ENCODE results near the gene OR10X1. TPM values are rescaled to one million over a fixed set of nuclear protein-coding genes. Genes with fewer than 3 reads are reported as not detected.

OR10X1 gene
- total and polyA plus RNA-seq, 12 donors, result not detected

- no peak within 1 kb of the TSS for H3K4me3 ChIP-seq
- WGBS, 4 donors, result 60 to 83% (median 64%) methylated on average over 1 of the region's 1 CpG
- DNase-seq, result no peak
- H3K27ac ChIP-seq, result no peak within 1 kb of the TSS
- H3K9me3 ChIP-seq (replicated peaks in 1 of 3), result no peaks in the 10 kb centered on the region
- H3K4me1 ChIP-seq (replicated peaks in 1 of 2), result no peaks in the 10 kb centered on the region
- no peak for TF ChIP-seq POLR2A (IDR thresholded peaks at IDR 0.05)
- no peak for TF ChIP-seq CTCF (IDR thresholded peaks at IDR 0.05)
- no peaks in the 10 kb centered on the region for H3K36me3 ChIP-seq (replicated peaks in 1 of 2)
- no peaks in the 10 kb centered on the region for H3K27me3 ChIP-seq
- intact Hi-C loops (cut with DNase I), result no loop called here
Measured at GRCh38 chr1:158604968-158605367, 25.3 kb upstream of the OR10X1 start, which contains the start of gene OR10Z1. Gene OR10Z1 (plus strand): TSS chr1:158605268. CDS start chr1:158606439, 1,171 bp downstream.

GRCh38 chr1:158600735-158601134 lies 21.0 kb upstream of the OR10X1 start:
- no peak for DNase-seq
- H3K36me3 ChIP-seq (replicated peaks in 1 of 2), result no peaks in the 10 kb centered on the region

GRCh38 chr1:158586942-158587341 lies 7.2 kb upstream of the OR10X1 start:
- DNase-seq, result no peak
- no peaks in the 10 kb centered on the region for H3K9me3 ChIP-seq (replicated peaks in 1 of 3)
- no peak overlapping the region for H3K27ac ChIP-seq
- no peaks in the 10 kb centered on the region for H3K27me3 ChIP-seq
- no peaks in the 10 kb centered on the region for H3K4me1 ChIP-seq (replicated peaks in 1 of 2)
- TF ChIP-seq POLR2A (IDR thresholded peaks at IDR 0.05), result no peak
- no peak for TF ChIP-seq CTCF (IDR thresholded peaks at IDR 0.05)
- 72 to 92% (median 76%) methylated on average over 1 of the region's 1 CpG for WGBS, 4 donors
- no peak overlapping the region for H3K4me3 ChIP-seq
- H3K36me3 ChIP-seq (replicated peaks in 1 of 2), result no peaks in the 10 kb centered on the region
- intact Hi-C loops (cut with DNase I), result no loop called here

More at GRCh38 chr1:158600735-158601134, 21.0 kb upstream of the OR10X1 start:
- H3K4me1 ChIP-seq (replicated peaks in 1 of 2), result no peaks in the 10 kb centered on the region
- no peak overlapping the region for H3K27ac ChIP-seq
- TF ChIP-seq CTCF (IDR thresholded peaks at IDR 0.05), result no peak
- no peak for TF ChIP-seq POLR2A (IDR thresholded peaks at IDR 0.05)
- no peaks in the 10 kb centered on the region for H3K27me3 ChIP-seq
- no peak overlapping the region for H3K4me3 ChIP-seq
- H3K9me3 ChIP-seq (replicated peaks in 1 of 3), result peaks cover 0 to 5% (median 0%) of the 10 kb centered on the region in 3 donors
- 42 to 94% (median 91%) methylated on average over 2 of the region's 2 CpGs for WGBS, 4 donors
- intact Hi-C loops (cut with DNase I), result no loop called here

GRCh38 chr1:158583962-158584361 lies 4.3 kb upstream of the OR10X1 start:
- Histone ChIP-seq H3K36me3 (replicated peaks in 1 of 2) (no peaks in the 10 kb centered on the region), H3K27me3 (no peaks in the 10 kb centered on the region), H3K4me3 (no peak overlapping the region), H3K4me1 (replicated peaks in 1 of 2) (no peaks in the 10 kb centered on the region), H3K27ac (no peak overlapping the region), H3K9me3 (replicated peaks in 1 of 3) (no peaks in the 10 kb centered on the region)
- no peak for DNase-seq
- 77 to 80% (median 78%) methylated on average over 4 of the region's 4 CpGs for WGBS, 4 donors
- TF ChIP-seq CTCF (IDR thresholded peaks at IDR 0.05), result no peak
- no peak for TF ChIP-seq POLR2A (IDR thresholded peaks at IDR 0.05)
- intact Hi-C loops (cut with DNase I), result no loop called here
